ENCODE results near the gene TVP23B.
"Not testable (repeated sequence)": the region's sequence is repeated elsewhere in the genome, so short reads cannot be mapped to it uniquely, and the experiment has no call there.

TVP23B gene

DNA sequence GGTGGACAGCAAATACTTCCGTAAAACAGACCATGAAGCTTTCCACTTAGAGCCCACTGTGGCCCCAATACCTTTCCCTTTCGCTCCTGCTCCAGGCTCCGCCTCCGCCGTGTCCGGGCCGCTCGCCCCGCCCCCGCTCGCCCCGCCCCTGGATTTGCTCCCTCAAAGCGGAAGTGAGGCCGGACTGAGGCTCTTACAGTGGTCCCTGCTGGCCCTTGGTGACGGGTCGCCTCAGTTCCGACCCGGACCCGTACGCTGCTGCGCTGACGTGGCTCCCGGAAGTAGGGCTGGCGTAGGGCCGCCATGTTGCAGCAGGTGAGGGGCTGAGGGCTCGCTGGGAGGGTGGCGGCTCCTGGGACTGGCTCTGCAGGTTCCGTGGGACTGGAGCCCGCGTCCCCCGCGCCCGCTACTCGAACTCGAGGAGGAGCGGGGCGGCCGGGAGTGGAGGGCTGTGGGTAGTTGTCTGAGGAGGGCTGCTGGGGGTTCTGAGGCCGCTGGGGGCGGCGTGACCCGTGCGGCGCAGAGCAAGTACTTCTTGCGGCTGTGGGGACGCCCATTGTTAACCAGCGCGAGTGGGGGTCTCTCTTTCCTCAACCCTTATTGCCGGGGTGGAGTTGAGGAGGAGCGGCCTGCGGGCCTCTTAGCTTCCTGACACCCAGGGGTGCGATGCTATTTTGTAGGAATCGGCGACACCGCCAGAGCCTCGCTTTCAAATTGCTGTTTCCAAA is at the start of gene TVP23B:
Gene TVP23B, plus strand, starts transcription at position 193 of the 728 bp plus-strand sequence. Its CDS starts 111 bp downstream, at position 304.
- DNase-seq, result peak; percentile 24

DNA sequence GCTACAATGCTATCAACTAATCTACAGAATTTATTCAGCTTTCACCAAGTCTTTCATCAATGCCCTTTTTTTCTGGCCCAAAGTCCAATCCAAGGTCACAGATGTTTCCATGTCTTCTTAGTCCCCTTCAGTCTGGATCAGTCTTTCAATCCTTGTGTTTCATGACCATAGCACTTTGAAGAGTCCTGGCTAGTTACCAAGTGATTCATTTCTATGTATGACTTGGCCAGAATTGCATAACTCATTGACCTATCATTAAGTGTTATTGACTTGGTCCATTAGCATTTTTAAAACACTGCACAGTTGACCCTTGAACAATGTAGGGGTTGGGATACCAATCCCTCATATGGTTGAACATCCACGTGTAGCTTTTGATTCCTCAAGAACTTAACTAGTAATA is 48.5 kb upstream of the TVP23B start:
- not testable (repeated sequence) for DNase-seq

DNA sequence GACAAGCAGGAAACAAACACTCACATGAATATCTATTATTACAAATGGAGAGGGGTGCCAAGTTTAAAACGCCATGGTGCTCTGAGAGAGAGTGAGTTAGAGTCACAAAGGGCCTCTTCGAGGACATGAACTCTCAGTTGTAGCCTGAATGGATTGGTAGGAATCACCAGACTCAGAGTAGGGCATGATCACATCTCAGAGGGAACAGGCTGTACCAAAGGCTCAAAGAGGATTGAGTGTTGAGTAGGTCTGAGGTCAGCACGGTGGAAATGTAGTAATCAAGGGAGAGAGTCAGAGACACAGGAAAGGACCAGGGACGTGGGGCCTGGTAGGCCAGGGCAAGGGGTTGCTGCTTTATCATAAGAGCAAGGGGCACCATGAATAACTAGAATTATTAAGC is 47.6 kb upstream of the TVP23B start:
- DNase-seq, result not testable (repeated sequence)

DNA sequence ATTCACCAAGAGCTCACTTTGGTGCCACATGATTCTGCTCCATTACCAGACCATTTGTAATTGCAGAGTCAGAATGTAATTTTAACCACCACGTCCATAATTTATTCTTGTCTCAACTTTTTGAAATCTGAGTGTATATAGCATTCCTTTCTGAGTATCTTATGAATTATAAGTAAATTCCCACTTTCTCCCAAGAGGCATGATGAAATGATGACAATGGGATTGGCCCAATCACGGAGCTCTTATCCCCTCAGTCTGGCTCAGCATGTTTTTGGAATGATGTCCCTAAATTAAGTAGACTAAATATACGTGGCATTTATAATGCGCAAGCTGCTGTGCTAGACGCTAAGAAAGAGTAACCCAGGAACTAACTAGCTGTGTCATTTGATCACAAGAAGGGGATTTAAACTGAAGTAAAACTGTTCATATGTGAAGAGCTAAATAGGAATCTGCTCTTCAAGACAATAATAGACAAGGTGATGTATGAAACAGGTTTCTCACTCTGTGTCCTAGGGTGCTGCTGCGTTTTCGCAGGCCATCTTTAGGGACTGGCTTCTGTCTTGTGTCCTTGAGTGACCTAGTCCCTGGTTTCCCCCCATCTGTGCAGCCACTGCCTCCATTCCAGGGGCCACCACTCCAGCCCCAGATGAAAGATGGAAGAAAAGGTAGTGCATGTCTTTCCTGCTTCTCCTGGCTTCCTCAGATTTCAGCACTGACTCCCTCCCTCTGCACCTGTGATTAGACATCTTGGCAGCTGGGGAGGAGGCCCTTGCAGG is 41.2 kb upstream of the TVP23B start:
- not testable (repeated sequence) for DNase-seq

DNA sequence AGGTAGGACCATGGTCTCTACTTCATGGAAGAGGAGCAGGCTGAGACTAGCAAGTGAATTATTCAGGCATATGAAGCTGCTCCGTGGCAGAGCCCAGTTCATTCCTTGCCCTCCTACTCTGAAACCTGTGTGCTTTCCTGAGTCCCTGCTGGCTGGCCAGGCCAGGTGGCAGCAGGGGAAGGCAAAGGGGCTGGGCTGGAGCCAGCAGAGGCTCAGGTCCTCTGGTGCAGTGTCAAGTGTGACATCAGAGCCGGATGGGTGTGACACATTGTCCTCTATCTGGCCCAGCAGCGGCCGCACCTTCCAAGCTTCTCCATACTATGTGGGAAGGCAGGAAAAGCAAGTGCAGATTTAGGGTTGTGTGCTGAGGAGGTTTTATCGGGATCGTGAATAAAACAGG is 39.8 kb upstream of the TVP23B start:
- not testable (repeated sequence) for DNase-seq

DNA sequence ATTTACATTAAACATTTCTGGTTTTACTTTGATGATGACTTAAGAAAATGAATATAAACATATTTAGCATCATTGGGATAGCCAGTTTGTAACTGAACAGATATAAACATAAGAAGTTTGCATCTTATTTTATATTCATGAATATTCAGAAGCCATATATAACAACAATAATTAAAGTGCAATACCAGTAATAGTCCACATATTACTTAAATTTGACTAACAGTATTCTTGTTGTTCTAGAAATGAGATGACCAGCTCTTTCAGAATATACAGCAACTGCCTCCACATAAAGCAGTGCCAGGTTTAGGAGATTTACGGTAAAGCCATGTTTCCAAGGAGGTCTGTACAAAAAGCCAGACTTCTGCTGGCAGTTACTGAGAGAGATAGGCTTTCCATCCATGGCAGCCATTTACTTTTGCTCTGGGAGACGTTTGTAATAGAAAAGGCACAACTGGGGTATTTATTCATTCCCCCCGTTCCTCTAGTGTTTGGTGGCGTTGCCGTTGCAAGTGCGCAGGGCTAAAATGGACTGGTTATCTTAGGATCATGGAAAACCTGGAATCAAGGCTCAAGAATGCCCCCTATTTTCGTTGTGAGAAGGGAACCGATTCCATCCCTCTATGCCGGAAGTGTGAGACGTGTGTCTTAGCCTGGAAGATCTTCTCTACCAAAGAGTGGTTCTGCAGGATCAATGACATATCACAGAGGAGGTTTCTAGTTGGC is 37.1 kb upstream of the TVP23B start, which contains the start of gene FBXW10:
Gene FBXW10, plus strand, starts transcription at position 356 of the 723 bp plus-strand sequence. Its CDS starts 191 bp downstream, at position 547.
- not testable (repeated sequence) for DNase-seq

DNA sequence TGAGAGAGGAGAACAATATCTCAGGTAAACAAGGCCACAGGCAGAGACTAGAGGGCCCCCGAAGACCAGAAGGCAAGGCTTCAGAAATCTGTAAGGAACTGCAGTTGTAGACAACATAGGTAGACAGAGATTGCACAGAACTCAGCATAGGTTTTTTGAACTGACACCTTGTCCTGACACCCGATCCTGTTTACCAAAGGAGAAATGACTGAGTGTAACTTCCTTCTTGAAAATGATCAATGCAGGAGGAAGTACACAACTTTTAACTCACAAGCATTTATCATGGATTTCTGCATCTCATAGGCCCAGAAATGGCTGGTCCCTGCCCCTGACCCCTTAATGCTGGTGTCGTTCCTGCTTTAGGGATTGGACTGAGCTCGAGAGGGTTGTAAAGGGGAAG is 36.3 kb upstream of the TVP23B start:
- not testable (repeated sequence) for DNase-seq

DNA sequence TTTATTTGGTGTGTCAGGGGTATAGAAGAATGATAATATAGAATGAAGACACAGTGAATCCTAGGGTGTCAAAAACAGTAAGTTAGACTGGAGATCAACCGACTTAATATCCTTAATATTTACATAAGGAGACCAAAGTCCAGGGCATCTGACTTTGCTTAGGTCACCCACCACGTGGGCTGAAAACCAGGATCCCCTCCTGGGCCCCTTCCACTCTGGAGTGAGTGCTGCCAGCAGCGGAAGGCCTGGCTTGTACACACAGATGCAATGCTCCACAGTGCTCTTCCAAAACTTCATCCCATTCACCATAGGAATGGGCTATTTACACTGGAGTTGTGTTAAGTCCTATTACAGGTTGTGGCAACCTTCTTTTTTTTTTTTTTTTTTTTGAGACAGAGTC is 34.4 kb upstream of the TVP23B start:
- DNase-seq, result not testable (repeated sequence)

DNA sequence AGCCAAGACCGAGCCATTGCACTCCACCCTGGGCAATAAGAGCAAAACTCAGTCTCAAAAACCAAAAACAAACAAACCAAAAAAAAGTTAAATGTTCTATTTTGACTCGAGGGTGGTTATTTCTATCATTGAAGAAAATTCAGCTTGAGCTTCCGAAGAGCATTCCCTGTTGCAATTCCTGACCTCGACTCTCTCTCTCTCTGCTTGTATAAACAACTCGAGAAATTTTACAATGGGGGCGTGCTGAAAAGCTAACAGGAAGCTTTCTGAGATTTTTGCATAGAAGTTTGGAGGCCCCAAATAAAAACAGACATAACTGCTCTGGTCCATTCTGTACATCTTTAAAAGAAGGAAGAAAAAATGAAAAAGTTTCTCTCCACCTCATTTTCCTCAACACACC is 33.5 kb upstream of the TVP23B start:
- not testable (repeated sequence) for DNase-seq

DNA sequence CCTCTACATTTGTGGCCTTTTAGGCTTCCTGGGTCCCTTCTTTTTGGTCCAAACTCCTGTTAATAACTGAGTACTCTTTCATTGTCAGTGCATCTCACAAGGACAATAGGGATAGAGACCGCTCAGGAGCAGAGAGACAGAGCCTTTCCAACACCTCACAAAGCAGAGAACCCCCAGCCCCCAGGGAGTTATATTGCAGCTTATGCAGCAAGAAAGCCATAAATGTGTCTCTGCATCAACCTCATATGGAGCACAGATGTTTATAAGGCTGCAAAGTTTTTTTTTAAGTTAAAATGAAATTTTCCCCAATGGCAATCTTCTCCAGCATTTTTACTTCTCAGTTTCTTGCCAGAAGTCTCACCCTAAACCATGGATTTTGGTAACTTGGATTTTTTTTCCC is 30.7 kb upstream of the TVP23B start:
- DNase-seq, result not testable (repeated sequence)

DNA sequence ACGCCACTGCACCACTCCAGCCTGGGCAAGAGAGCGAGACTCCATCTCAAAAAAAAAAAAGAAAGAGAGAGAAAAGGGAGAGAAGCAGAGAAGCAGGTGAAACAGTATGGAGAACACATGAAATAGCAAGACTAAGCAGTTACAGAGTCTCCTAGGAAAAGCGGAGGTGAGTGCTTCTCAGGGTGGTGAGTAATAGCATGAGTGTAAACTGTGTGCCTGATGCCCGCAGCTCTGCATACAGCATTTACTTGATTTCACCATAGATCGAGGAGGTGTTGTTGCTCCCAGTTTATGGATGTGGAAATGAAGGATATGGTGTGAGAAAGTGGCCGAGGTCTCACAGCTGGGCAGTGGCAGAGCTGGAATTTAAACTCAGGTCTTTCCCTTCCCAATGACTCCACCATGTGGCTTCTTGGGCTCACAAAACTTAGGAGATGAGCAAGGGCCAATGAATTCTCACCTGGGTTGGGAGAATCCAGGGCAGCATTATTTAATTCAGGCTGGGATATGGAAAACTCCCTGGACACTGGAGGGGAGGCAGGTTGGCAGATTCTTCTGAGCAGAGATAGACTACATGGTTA is 27.1 kb upstream of the TVP23B start:
- not testable (repeated sequence) for DNase-seq

DNA sequence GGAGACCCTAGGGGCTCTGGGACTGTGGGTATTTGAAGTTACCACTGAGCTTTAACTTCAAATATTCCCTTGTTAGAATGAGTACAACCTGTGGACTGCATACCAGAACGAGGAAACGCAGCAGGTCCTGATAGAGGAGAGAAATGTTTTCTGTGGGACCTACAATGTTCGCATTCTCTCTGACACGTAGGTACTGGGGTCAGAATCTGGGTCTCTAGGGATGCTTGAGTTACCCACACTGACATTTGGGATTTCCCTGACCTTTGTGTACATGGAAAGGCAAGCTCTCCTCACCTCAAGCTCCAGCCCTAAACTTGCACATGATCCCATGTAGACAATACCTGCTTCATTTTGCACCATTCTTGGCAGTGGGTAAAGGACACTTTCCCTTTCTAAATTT is 25.0 kb upstream of the TVP23B start:
- not testable (repeated sequence) for DNase-seq

DNA sequence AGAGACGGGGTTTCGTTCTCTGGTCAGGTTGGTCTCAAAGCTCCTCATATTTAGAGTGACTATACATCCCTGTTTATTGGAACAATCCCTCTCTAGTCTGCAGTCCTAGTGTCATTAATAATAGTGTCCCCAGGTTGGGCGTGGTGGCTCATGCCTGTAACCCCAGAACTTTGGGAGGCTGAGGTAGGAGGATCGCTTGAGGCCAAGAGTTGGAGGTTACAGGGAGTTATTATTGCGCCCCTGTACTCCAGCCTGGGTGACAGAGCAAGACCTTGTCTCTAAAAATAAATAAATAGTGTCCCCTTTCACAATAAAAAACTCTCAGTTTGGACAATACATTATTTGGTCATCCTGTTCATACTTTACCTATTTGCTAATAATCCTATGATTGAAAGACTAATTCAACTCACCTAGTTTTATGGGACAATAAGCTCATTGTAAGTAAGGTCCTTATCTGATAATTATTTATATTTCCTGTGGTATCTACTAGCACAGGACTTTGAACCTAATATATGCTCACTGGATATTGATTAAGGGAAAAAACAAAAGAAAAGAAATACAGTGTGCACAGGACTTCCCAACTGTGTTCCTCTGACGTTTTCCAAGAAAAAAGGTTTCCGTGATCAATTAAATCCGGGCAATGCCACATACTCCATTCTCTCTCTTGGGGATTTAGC is 23.5 kb upstream of the TVP23B start:
- not testable (repeated sequence) for DNase-seq

DNA sequence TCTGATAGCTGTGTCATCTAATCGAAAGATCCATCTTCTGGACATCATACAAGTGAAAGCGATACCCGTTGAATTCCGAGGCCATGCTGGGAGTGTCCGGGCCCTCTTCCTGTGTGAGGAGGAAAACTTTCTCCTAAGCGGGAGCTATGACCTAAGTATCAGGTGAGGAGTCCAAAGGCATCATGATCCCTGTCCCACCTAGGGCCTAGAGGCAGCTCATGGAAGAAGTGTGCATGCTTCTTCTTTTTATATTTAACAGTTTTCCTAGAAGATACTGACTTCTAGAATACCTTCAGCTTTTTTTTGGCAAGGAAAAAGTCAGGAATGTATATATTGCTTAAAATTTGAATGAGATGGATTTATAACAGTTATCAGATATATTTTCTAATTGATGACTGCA is 22.6 kb upstream of the TVP23B start:
- not testable (repeated sequence) for DNase-seq

DNA sequence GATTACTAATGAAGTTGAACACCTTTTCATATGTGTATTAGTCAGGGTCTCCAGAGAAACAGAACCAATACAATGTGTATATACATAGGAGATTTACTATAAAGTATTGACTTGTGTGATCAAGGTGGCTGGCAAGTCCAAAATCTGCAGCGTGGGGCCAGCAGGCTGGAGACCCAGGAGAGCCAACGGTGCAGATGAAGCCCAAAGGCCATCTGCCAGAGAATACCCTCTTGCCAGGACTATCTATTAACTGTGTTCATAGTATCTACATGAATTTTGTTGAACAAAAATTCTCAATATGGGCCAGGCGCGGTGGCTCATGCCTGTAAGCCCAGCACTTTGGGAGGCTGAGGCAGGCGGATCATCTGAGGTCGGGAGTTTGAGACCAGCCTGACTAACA is 20.8 kb upstream of the TVP23B start:
- not testable (repeated sequence) for DNase-seq

DNA sequence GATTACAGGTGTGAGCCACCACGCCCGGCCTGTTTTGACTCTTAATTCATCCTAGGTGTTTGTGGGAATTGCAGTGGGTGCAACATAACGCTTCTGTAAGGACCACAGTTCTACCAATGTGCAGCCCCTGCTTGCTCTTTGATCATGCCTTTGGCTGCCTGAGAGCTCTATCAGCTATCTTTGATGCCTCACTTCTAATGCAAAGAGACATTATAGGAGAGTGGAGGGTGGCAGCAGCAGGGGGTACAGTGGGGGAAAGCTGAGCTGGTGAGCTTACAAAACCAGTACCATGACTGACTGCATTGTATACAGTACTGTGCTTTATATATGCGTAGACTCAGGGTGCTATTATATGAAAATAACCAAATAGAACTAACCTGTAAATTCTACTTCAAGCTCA is 10.4 kb upstream of the TVP23B start:
- not testable (repeated sequence) for DNase-seq

DNA sequence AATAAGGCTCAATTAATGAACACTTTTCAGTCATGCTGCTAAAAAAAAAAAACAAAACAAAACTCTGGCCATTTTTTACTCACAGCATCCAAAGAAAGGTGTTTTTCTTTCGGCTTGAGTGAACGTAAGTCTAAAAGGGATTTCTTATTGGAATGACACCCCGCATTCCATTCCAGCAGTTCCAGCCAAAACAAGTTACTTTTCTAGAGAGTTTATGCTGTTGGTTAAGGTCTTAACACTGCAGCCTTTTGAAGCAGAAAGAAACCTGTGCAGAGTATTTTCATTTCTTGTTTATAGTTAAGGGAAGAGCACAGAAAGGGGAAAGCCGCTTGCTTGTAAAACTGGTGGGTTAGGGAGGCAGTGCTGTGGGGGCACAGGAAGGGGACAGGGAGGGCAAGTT is 9.9 kb upstream of the TVP23B start:
- DNase-seq, result not testable (repeated sequence)

DNA sequence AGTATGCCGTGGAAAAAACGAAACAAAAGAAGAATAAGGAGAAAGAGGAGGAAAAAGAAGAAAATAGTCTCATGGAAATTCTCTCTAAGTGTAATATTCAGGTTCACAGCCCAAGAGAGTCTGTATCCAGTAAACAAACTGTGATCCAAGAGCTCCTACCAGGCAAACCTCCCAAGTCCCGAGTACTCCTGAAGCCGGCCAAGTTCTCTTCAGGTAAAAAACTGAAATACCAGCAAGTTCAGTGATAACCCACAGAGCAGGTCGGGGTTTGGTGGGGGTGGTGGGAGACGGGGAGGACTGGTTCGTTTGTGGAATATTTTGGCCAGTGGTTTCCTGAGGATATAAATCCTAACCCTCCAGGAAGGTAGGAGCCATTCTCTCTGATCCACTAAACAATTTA is 8.5 kb upstream of the TVP23B start:
- no peak for DNase-seq

DNA sequence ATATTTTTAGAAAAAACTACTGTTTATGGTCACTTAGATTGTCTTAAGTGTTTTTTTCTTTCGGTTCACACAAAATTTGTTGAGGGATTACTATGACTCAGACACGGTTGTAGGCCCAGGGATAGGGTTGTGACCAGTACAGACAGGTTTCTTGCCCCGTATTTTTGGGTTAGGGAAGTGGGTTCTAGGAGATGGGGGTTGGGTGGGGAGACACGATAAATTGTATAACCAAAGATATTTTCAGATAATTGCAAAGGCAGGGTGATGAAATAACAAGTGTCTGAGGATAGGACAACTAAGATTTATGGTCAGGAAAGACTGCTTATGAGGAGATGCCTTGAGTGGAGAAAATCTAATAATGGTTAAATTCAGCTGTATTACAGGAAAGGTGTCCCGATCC is 822 bp downstream of the TVP23B start:
- DNase-seq, result not testable (repeated sequence)

DNA sequence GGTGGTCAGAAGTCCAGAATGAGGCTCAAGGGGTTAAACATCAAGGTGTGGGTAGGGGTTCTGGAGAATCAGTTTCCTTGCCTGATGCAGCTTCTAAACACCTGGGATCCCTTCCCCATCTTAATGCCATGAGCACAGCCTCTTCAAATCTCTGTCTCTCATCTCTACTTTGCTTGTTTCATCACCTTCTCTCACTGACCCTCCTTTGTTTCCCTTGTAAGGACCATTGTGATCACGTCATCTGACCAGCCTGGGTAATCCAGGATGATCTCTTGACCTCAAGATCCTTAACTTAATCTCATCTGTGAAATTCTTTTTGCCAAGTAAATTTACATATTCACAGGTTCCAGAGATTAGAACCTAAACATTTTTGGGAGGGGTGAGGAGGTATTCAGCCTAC is 5.0 kb downstream of the TVP23B start:
- not testable (repeated sequence) for DNase-seq

DNA sequence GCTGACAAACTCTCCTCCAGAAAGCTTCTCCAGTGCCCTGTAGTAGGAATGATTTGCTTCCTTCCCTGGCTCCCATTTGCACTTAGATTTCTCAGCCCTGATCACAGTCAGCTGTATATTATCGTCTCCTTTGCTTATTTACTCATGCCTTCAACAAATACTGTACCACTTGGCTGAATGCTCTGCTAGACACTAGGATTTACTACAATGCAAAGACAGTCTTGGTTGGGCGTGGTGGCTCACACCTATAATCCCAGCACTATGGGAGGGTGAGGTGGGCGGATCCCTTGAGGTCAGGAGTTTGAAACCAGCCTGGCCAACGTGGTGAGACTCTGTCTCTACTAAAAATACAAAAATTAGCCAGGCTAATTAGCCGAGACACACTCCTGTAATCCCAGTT is 5.9 kb downstream of the TVP23B start:
- DNase-seq, result not testable (repeated sequence)

DNA sequence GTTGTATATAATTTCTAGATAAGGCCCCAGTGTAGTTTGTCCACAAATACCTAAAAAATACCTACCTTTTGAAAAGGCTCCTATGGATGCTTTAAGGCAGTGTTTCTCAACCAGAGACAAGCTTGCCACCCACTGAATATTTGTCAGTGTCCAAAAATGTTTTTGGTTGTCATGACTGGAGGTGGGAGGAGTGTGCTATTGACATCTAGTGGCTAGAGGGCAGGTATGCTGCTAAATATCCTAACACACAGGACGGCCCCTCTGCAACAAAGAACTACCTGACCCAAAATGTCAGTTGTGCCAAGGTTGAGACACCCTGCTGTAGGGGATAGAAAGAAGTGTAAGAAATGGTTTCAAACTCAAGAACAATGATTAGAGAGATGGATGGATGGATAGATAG is 10.4 kb downstream of the TVP23B start:
- DNase-seq, result not testable (repeated sequence)
